K562 (cell line): ENCODE results near the gene RTP3. TPM values are rescaled to one million over a fixed set of nuclear protein-coding genes. Genes with fewer than 3 reads are reported as not detected.
A peak's percentile ranks its signal among the peaks of the same experiment; 100 is the strongest.

Source experiments
- ARID4B ChIP-seq: sonication (generic); formaldehyde crosslinking; IDR thresholded peaks from 2 replicates; pipeline ENCODE4 v1.8.0; 2022; ENCODE audit warnings: mild to moderate bottlenecking, missing genetic modification reagents
- EZH2 ChIP-seq: IDR thresholded peaks from 2 replicates; pipeline ENCODE4 v1.6.1; 2012; ENCODE audit warnings: low read depth, mild to moderate bottlenecking, inconsistent platforms, low read length, borderline replicate concordance
- FOXJ2 ChIP-seq: fragments of 200-800 bp; sonication (Bioruptor generic); IDR thresholded peaks from 2 replicates; pipeline ENCODE4 v1.6.1; 2016; ENCODE audit warnings: missing genetic modification characterization, missing compliant biosample characterization
- POLR2G ChIP-seq: fragments of 200-400 bp; formaldehyde crosslinking; IDR thresholded peaks from 2 replicates; pipeline ENCODE4 v1.6.1; 2017; ENCODE audit warnings: low read depth, mild to moderate bottlenecking, antibody characterized with exemption, low read length, moderate library complexity
- SMAD4 ChIP-seq: fragments of 250-450 bp; sonication (Bioruptor Pico); conservative IDR thresholded peaks from 2 replicates; pipeline ENCODE4 v1.8.0; 2021; ENCODE audit warnings: inconsistent platforms, mild to moderate bottlenecking, moderate library complexity
- YY1 ChIP-seq, 3 experiments: IDR thresholded peaks; 2 replicates each; pipeline ENCODE4 v1.6.1; 2011; ENCODE audit warnings: low read length in 2 of 3, mild to moderate bottlenecking in 2 of 3, moderate library complexity in 2 of 3, borderline replicate concordance in 1 of 3, control low read depth in 1 of 3, low read depth in 1 of 3; ENCODE audit not compliant: insufficient read depth in 3 of 3, insufficient replicate concordance in 2 of 3, control insufficient read depth in 1 of 3, insufficient read length in 1 of 3; ENCODE audit errors: extremely low read depth in 1 of 3
- ZNF431 ChIP-seq: sonication (generic); formaldehyde crosslinking; IDR thresholded peaks from 2 replicates; pipeline ENCODE4 v1.8.0; 2022; ENCODE audit warnings: mild to moderate bottlenecking, missing genetic modification reagents
- ZNF444 ChIP-seq: fragments of 250-450 bp; sonication (Bioruptor Pico); IDR thresholded peaks from 2 replicates; pipeline ENCODE4 v1.4.0; 2020; ENCODE audit warnings: mild to moderate bottlenecking, moderate library complexity
- ZNF586 ChIP-seq: fragments of 450-650 bp; formaldehyde crosslinking; conservative IDR thresholded peaks from 2 replicates; pipeline ENCODE4 v1.4.0; 2020; ENCODE audit warnings: mild to moderate bottlenecking, moderate library complexity
- polyA plus RNA-seq, 8 experiments: library from polyadenylated mRNA; depleted of rRNA in 4 of 8; stranded (reverse) in 5 of 8; unstranded in 3 of 8; fragments of >200 nt; fragmentation: Nextera tagmentation in 2 of 8; fragmentation: Illumina TruSeq in 1 of 8; extraction: Ambion mirVana in 2 of 8; extraction: Trizol in 1 of 8; gene quantifications; 2 replicates each; pipeline versions ENCODE4 v1.2.1 to v1.2.3, GENCODE V29; 2011 to 2014; ENCODE audit warnings: inconsistent platforms in 1 of 8, missing spikeins in 1 of 8
- total RNA-seq, 7 experiments: library from RNA; depleted of rRNA in 6 of 7; stranded (reverse); fragments of >200 nt in 6 of 7; fragmentation: Illumina TruSeq in 2 of 7; extraction: Trizol in 2 of 7; gene quantifications; 2 replicates each; pipeline versions ENCODE4 v1.2.1 to v1.2.3, GENCODE V29; 2011 to 2021; ENCODE audit warnings: low replicate concordance in 1 of 7
- TF ChIP-seq, protein P1 (sequence below): fragments of 200-800 bp; sonication (Bioruptor generic); IDR thresholded peaks from 2 replicates; pipeline ENCODE4 v1.6.1; 2016; ENCODE audit warnings: missing genetic modification characterization, missing compliant biosample characterization
- TF ChIP-seq, protein P2 (sequence below), 2 experiments: IDR thresholded peaks; 2 replicates each; pipeline ENCODE4 v1.6.1; 2011; ENCODE audit warnings: borderline replicate concordance in 1 of 2, control low read depth in 1 of 2, low read depth in 1 of 2, low read length in 1 of 2, mild to moderate bottlenecking in 1 of 2, mixed read lengths in 1 of 2, moderate library complexity in 1 of 2; ENCODE audit not compliant: insufficient read depth in 1 of 2, insufficient read length in 1 of 2, poor library complexity in 1 of 2, severe bottlenecking in 1 of 2; ENCODE audit errors: extremely low read depth in 1 of 2
- TF ChIP-seq, protein P3 (sequence below): sonication (generic); formaldehyde crosslinking; IDR thresholded peaks from 2 replicates; pipeline ENCODE4 v1.8.0; 2022; ENCODE audit warnings: missing genetic modification reagents, mild to moderate bottlenecking, moderate library complexity, borderline replicate concordance
- TF ChIP-seq, protein P4 (sequence below): sonication (generic); formaldehyde crosslinking; IDR thresholded peaks from 2 replicates; pipeline ENCODE4 v1.9.0; 2022; ENCODE audit warnings: mild to moderate bottlenecking, missing genetic modification reagents

Gene RTP3
- total and polyA plus RNA-seq, 9 of the 15 experiments (the other 6 are each of a cell fraction or from before 2014, with no cell fraction given), result not detected

DNA sequence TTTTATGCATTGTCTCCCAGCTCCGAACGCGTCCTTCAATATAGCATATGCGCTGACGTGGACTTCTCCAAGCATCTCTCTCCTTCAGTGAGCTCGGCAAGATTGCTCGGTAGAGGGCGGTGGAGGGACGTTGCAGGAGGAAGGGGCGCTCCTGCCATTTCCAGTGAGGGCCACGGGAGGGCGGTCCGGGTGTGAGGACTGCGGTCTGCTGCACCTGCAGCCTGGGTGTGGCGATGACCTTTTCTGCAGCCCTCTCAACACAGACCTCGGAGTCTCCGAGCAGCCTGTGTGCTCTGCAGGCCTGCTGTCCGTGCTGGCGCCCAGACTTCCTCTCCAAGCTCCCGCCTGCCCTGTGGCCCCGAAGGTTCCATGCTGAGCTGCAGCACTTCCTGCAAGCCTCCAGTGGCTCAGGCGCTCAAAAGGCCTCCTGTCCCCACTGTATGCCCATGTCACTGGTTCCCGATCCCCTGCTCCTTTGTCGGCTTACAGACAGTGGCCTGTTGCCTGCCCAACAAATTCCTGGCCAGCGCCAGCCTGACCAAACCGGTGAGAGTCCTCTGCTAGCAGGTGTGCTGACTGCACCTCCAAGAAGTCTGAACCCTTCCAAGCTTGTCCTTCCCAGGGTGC, 8.9 kb upstream of the RTP3 start (continued):
- TF ChIP-seq, protein P1, sequence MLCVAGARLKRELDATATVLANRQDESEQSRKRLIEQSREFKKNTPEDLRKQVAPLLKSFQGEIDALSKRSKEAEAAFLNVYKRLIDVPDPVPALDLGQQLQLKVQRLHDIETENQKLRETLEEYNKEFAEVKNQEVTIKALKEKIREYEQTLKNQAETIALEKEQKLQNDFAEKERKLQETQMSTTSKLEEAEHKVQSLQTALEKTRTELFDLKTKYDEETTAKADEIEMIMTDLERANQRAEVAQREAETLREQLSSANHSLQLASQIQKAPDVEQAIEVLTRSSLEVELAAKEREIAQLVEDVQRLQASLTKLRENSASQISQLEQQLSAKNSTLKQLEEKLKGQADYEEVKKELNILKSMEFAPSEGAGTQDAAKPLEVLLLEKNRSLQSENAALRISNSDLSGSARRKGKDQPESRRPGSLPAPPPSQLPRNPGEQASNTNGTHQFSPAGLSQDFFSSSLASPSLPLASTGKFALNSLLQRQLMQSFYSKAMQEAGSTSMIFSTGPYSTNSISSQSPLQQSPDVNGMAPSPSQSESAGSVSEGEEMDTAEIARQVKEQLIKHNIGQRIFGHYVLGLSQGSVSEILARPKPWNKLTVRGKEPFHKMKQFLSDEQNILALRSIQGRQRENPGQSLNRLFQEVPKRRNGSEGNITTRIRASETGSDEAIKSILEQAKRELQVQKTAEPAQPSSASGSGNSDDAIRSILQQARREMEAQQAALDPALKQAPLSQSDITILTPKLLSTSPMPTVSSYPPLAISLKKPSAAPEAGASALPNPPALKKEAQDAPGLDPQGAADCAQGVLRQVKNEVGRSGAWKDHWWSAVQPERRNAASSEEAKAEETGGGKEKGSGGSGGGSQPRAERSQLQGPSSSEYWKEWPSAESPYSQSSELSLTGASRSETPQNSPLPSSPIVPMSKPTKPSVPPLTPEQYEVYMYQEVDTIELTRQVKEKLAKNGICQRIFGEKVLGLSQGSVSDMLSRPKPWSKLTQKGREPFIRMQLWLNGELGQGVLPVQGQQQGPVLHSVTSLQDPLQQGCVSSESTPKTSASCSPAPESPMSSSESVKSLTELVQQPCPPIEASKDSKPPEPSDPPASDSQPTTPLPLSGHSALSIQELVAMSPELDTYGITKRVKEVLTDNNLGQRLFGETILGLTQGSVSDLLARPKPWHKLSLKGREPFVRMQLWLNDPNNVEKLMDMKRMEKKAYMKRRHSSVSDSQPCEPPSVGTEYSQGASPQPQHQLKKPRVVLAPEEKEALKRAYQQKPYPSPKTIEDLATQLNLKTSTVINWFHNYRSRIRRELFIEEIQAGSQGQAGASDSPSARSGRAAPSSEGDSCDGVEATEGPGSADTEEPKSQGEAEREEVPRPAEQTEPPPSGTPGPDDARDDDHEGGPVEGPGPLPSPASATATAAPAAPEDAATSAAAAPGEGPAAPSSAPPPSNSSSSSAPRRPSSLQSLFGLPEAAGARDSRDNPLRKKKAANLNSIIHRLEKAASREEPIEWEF (CRISPR knock-in tag), result no peak
- TF ChIP-seq ARID4B (CRISPR knock-in tag) (peak; percentile 42; the same call in 1 of the 2 replicates), ZNF444 (no peak), FOXJ2 (tag) (no peak), ZNF431 (CRISPR knock-in tag) (no peak), YY1 (IDR thresholded peaks at IDR 0.05; ENCODE audit: borderline replicate concordance in 1 of 3, control insufficient read depth in 1 of 3, extremely low read depth in 1 of 3, insufficient read depth in 3 of 3, insufficient read length in 1 of 3, insufficient replicate concordance in 2 of 3, low read depth in 1 of 3, low read length in 2 of 3) (peak in 2 of 3 experiments; percentile 49 to 76), SMAD4 (CRISPR knock-in tag) (peak; percentile 58), POLR2G (peak; percentile 28; the same call in 1 of the 2 replicates), EZH2 (no peak), ZNF586 (CRISPR knock-in tag) (no peak)
- TF ChIP-seq, protein P2, sequence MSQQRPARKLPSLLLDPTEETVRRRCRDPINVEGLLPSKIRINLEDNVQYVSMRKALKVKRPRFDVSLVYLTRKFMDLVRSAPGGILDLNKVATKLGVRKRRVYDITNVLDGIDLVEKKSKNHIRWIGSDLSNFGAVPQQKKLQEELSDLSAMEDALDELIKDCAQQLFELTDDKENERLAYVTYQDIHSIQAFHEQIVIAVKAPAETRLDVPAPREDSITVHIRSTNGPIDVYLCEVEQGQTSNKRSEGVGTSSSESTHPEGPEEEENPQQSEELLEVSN (IDR thresholded peaks at IDR 0.05; ENCODE audit: borderline replicate concordance in 1 of 2, extremely low read depth in 1 of 2, insufficient read depth in 1 of 2, insufficient read length in 1 of 2, low read depth in 1 of 2, low read length in 1 of 2, poor library complexity in 1 of 2, severe bottlenecking in 1 of 2), result peak; percentile 53 to 67
- TF ChIP-seq, protein P3, sequence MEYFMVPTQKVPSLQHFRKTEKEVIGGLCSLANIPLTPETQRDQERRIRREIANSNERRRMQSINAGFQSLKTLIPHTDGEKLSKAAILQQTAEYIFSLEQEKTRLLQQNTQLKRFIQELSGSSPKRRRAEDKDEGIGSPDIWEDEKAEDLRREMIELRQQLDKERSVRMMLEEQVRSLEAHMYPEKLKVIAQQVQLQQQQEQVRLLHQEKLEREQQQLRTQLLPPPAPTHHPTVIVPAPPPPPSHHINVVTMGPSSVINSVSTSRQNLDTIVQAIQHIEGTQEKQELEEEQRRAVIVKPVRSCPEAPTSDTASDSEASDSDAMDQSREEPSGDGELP (CRISPR knock-in tag), result peak; percentile 86
- TF ChIP-seq, protein P4, sequence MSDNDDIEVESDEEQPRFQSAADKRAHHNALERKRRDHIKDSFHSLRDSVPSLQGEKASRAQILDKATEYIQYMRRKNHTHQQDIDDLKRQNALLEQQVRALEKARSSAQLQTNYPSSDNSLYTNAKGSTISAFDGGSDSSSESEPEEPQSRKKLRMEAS (CRISPR knock-in tag), result peak; percentile 84
